Measurements from ENCODE around the gene C1orf53. TPM values are rescaled to one million over a fixed set of nuclear protein-coding genes. Genes with fewer than 3 reads are reported as not detected.

C1orf53 gene
- total and polyA plus RNA-seq, 9 of the 15 experiments (the other 6 are each of a cell fraction or from before 2014, with no cell fraction given): 0.31 to 3.2 (median 2.3) TPM

- TF ChIP-seq, protein P1, sequence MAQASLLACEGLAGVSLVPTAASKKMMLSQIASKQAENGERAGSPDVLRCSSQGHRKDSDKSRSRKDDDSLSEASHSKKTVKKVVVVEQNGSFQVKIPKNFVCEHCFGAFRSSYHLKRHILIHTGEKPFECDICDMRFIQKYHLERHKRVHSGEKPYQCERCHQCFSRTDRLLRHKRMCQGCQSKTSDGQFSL (CRISPR knock-in tag; IDR thresholded peaks at IDR 0.05): peak; percentile 65
- TF ChIP-seq, protein P1 (tag; IDR thresholded peaks at IDR 0.05): peak in 1 of 2 experiments; percentile 34; a peak in 1 of 4 replicates
- TF ChIP-seq ETV1 (tag; conservative IDR thresholded peaks at IDR 0.05; ENCODE audit: low read depth) (peak; percentile 89), ZNF551 (CRISPR knock-in tag; IDR thresholded peaks at IDR 0.05) (no peak), ZNF639 (CRISPR knock-in tag; conservative IDR thresholded peaks at IDR 0.05 in 1 of 2, IDR thresholded peaks at IDR 0.05 in 1 of 2) (no peak), NCOR1 (IDR thresholded peaks at IDR 0.05) (no peak), ATF6 (CRISPR knock-in tag; IDR thresholded peaks at IDR 0.05) (no peak), POLR2A (conservative IDR thresholded peaks at IDR 0.05) (no peak), EP400 (IDR thresholded peaks at IDR 0.05) (peak; percentile 54; the same call in 1 of the 2 replicates), MYC (IDR thresholded peaks at IDR 0.05; ENCODE audit: low read depth, low read length) (peak; percentile 45; the same call in 1 of the 2 replicates), MYC (CRISPR knock-in tag; IDR thresholded peaks at IDR 0.05; ENCODE audit: borderline replicate concordance, low read depth) (no peak), ZZZ3 (IDR thresholded peaks at IDR 0.05) (no peak), PHF21A (IDR thresholded peaks at IDR 0.05; ENCODE audit: borderline replicate concordance, low read depth) (no peak), SRSF9 (IDR thresholded peaks at IDR 0.05; ENCODE audit: borderline replicate concordance, low read depth, low read length) (no peak), ZNF408 (CRISPR knock-in tag; IDR thresholded peaks at IDR 0.05; ENCODE audit: low read depth) (no peak), SRSF7 (optimal IDR thresholded peaks at IDR 0.05; ENCODE audit: low read depth, low read length) (no peak), PHF20 (IDR thresholded peaks at IDR 0.05; ENCODE audit: partially characterized antibody) (no peak), ZNF174 (CRISPR knock-in tag; IDR thresholded peaks at IDR 0.05) (no peak), ZNF449 (CRISPR knock-in tag; IDR thresholded peaks at IDR 0.05) (no peak)
- TF ChIP-seq, protein P2, sequence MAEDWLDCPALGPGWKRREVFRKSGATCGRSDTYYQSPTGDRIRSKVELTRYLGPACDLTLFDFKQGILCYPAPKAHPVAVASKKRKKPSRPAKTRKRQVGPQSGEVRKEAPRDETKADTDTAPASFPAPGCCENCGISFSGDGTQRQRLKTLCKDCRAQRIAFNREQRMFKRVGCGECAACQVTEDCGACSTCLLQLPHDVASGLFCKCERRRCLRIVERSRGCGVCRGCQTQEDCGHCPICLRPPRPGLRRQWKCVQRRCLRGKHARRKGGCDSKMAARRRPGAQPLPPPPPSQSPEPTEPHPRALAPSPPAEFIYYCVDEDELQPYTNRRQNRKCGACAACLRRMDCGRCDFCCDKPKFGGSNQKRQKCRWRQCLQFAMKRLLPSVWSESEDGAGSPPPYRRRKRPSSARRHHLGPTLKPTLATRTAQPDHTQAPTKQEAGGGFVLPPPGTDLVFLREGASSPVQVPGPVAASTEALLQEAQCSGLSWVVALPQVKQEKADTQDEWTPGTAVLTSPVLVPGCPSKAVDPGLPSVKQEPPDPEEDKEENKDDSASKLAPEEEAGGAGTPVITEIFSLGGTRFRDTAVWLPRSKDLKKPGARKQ (CRISPR knock-in tag; IDR thresholded peaks at IDR 0.05): no peak
Observed at GRCh38 chr1:197928849-197929336, 26.5 kb downstream of the C1orf53 start (continued).
